Measurements from ENCODE around the gene ATXN1.

Gene ATXN1

GRCh38 chr6:16249971-16250370, 511.3 kb downstream of the ATXN1 start:
- no peak overlapping the region for H3K4me3 ChIP-seq (ENCODE audit: low read depth, low read length)
- no peak for TF ChIP-seq CTCF (IDR thresholded peaks at IDR 0.05; ENCODE audit: low read depth, low read length)
